Measurements from ENCODE around the gene SMPD3. TPM values are rescaled to one million over a fixed set of nuclear protein-coding genes. Genes with fewer than 3 reads are reported as not detected.

SMPD3 gene
- total and polyA plus RNA-seq, 9 donors = 0.40 to 31.4 (median 2.2) TPM

DNA sequence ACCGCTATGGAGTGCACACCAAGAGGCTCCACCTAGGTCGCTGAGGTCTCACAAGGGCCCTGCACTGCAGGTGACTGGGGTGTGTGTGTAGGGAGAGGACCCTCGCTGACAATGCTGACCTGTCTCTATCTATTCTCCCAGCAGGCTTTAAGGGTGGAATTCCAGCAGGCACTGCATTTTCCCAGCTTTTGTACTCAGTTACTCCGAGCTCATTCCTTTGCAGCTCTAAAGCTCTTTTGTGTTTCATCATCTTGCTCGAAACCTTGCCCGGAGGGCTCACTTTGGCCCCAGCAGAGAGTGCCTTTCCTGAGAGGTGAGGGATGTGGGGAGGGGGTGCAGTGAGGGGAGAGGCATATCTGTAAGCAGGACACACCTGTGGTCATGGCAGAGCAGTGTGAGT is 39.3 kb downstream of the SMPD3 start:
- WGBS, 3 donors = 68 to 86% (median 75%) methylated on average over 6 of the region's 6 CpGs
- intact Hi-C loops (cut with DNase I) = no loop called here
- peaks cover 8% of the 10 kb centered on the region for H3K4me1 ChIP-seq (ENCODE audit: insufficient read depth)
- H3K27ac ChIP-seq = no peak overlapping the region
- no peak for DNase-seq
- no peaks in the 10 kb centered on the region for H3K9me3 ChIP-seq
- no peak for TF ChIP-seq POLR2A (IDR thresholded peaks at IDR 0.05)
- TF ChIP-seq, protein P1, sequence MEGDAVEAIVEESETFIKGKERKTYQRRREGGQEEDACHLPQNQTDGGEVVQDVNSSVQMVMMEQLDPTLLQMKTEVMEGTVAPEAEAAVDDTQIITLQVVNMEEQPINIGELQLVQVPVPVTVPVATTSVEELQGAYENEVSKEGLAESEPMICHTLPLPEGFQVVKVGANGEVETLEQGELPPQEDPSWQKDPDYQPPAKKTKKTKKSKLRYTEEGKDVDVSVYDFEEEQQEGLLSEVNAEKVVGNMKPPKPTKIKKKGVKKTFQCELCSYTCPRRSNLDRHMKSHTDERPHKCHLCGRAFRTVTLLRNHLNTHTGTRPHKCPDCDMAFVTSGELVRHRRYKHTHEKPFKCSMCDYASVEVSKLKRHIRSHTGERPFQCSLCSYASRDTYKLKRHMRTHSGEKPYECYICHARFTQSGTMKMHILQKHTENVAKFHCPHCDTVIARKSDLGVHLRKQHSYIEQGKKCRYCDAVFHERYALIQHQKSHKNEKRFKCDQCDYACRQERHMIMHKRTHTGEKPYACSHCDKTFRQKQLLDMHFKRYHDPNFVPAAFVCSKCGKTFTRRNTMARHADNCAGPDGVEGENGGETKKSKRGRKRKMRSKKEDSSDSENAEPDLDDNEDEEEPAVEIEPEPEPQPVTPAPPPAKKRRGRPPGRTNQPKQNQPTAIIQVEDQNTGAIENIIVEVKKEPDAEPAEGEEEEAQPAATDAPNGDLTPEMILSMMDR (IDR thresholded peaks at IDR 0.05) = no peak
- no peak for TF ChIP-seq EP300 (IDR thresholded peaks at IDR 0.05)
- no peak overlapping the region for H3K4me3 ChIP-seq
- H3K36me3 ChIP-seq = no peaks in the 10 kb centered on the region
- no peaks in the 10 kb centered on the region for H3K27me3 ChIP-seq

DNA sequence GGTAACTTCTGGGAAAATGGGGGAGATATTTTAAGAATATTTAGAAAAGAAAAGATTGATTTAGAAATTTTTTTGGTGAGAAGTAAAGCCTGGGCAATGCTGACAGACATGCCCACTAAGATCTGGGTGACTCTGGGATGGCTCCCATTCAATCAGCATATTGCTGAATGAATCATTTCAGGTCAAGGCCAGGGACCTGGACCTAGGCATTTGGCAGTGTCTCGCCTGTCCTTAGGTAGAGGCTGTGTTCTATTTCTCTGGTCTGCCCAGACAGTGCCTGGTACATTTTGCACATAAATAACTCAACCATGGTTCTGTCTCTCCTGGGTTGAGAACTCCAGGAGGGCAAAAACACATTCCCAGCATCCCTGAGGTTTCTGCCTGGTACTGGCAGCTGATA is 39.9 kb downstream of the SMPD3 start:
- no peak overlapping the region for H3K27ac ChIP-seq
- TF ChIP-seq POLR2A (IDR thresholded peaks at IDR 0.05) = no peak
- intact Hi-C loops (cut with DNase I) = no loop called here

DNA sequence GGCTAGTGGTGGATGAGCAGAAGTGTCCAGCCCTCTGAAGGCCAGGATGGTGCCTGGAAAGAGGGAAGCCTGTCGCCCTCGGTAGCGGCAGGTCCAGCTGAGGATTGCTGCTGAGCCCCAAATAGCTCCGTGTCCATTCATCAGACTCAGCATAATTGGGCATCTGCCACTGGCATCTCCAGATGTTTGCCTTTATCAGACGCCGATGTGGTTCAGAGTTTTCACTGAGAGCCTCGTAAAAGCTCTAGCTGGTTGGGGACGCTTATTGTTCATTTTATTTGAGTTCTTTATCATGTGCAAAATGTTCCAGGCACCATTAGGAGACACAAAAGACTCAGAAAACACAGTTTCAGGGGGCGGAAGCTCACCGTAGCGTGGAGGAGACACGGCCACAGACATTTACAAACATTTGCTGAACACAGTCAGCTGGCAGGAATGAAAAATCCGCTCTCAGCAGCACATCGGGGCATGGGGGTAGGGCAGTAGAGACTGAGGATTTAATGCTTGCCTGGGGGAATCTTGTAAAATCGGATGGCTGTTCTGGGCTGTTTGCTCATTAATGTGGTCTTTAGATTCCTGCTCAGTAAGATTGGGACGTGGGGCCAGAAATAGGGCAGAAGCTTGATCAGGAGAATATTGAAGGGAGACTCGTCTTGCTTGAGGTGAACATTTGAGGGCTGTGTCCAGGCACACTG is 41.7 kb downstream of the SMPD3 start:
- no peaks in the 10 kb centered on the region for H3K36me3 ChIP-seq
- no peak for TF ChIP-seq POLR2A (IDR thresholded peaks at IDR 0.05)
- TF ChIP-seq EP300 (IDR thresholded peaks at IDR 0.05) = no peak
- TF ChIP-seq, protein P1 (IDR thresholded peaks at IDR 0.05) = no peak
- H3K27me3 ChIP-seq = no peaks in the 10 kb centered on the region
- H3K4me1 ChIP-seq (ENCODE audit: insufficient read depth) = no peaks in the 10 kb centered on the region
- intact Hi-C loops (cut with DNase I) = no loop called here
- DNase-seq = no peak
- 5 to 24% (median 8%) methylated on average over 17 of the region's 17 CpGs for WGBS, 3 donors
- no peak overlapping the region for H3K27ac ChIP-seq
- no peaks in the 10 kb centered on the region for H3K9me3 ChIP-seq
- H3K4me3 ChIP-seq = no peak overlapping the region

More for the DNA sequence above, 39.9 kb downstream of the SMPD3 start:
- Histone ChIP-seq H3K9me3 (no peaks in the 10 kb centered on the region), H3K4me1 (ENCODE audit: insufficient read depth) (peaks cover 5% of the 10 kb centered on the region), H3K27me3 (no peaks in the 10 kb centered on the region), H3K36me3 (no peaks in the 10 kb centered on the region), H3K4me3 (no peak overlapping the region)
- 85 to 93% (median 90%) methylated on average over 1 of the region's 1 CpG for WGBS, 3 donors
- no peak for DNase-seq

DNA sequence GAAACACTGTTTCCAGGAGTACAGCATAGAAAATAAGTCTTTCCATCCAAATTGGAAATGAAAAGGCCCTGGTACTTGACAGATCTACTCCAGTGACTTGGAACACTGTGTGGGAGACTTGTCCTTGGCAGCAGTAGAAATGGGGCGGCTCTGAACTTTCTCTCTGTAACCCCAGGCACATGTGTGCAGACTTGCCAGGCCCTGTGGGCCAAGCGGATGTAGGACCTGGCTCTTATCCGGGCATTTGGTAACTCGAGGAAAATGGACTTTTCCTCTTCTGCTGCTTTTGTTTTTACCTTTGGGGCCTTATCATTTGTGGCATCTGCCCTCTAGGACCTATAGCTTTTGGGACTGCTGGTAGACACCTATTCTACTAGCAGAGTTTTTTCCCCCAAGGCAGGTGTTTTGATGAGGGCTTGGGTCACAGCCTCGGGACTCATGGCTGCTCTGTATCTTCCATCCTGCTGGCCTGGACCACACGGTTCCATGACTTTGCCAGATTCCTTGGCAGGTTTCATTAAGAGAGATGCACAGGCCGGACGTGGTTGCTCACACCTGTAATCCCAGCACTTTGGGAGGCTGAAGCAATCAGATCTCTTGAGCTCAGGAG is 43.5 kb downstream of the SMPD3 start:
- DNase-seq = no peak
- Histone ChIP-seq H3K27ac (no peak overlapping the region), H3K27me3 (no peaks in the 10 kb centered on the region), H3K4me1 (ENCODE audit: insufficient read depth) (no peaks in the 10 kb centered on the region), H3K9me3 (no peaks in the 10 kb centered on the region), H3K4me3 (no peak overlapping the region), H3K36me3 (no peaks in the 10 kb centered on the region)
- TF ChIP-seq POLR2A (IDR thresholded peaks at IDR 0.05) = no peak
- no peak for TF ChIP-seq EP300 (IDR thresholded peaks at IDR 0.05)
- TF ChIP-seq, protein P1 (IDR thresholded peaks at IDR 0.05) = no peak
- intact Hi-C loops (cut with DNase I) = no loop called here
- WGBS, 3 donors = 61 to 76% (median 66%) methylated on average over 8 of the region's 8 CpGs

DNA sequence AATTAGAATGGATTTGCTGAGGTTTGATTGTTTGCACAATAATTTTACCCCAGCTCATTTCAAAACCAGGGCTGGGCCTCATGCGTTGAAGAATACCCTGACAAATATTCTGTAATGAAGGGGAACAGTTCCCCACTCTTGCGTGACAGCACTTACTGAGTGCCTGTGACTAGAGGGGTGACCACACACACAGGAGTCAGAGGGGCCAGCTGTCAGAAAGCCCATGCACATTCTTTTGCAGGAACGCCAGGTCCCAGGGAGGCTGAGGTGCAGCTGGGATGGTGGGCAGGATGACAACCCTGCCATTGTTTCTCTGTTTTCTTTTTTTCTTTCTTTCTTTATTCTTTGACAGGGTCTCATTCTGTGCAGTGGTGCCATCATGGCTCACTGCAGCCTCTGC is 44.6 kb downstream of the SMPD3 start:
- 81 to 90% (median 83%) methylated on average over 3 of the region's 3 CpGs for WGBS, 3 donors
- no peaks in the 10 kb centered on the region for H3K27me3 ChIP-seq
- no peak overlapping the region for H3K4me3 ChIP-seq
- DNase-seq = no peak
- no peak for TF ChIP-seq EP300 (IDR thresholded peaks at IDR 0.05)
- no peak for TF ChIP-seq POLR2A (IDR thresholded peaks at IDR 0.05)
- TF ChIP-seq, protein P1 (IDR thresholded peaks at IDR 0.05) = no peak
- intact Hi-C loops (cut with DNase I) = no loop called here
- no peaks in the 10 kb centered on the region for H3K36me3 ChIP-seq
- no peaks in the 10 kb centered on the region for H3K9me3 ChIP-seq
- H3K27ac ChIP-seq = no peak overlapping the region
- peaks cover 4% of the 10 kb centered on the region for H3K4me1 ChIP-seq (ENCODE audit: insufficient read depth)
